Measurements from ENCODE around the gene DIDO1. TPM values are rescaled to one million over a fixed set of nuclear protein-coding genes. Genes with fewer than 3 reads are reported as not detected.
A peak's percentile ranks its signal among the peaks of the same experiment; 100 is the strongest.

DIDO1 gene
- total and polyA plus RNA-seq, 9 of the 15 experiments (the other 6 are each of a cell fraction or from before 2014, with no cell fraction given): 4.4 to 46.8 (median 31.2) TPM

- intact Hi-C loops (cut with micrococcal nuclease): no loop called here
- no peak for FAIRE-seq
Observed at GRCh38 chr20:62887152-62887859, 39.0 kb downstream of the DIDO1 start.

More at GRCh38 chr20:62887152-62887859, 39.0 kb downstream of the DIDO1 start:
- no TSS peak for BruUV-seq (replicated peaks)
- H2AFZ ChIP-seq (ENCODE audit: low read depth, low read length): no peak overlapping the region
- no peak overlapping the region for H3K4me2 ChIP-seq (ENCODE audit: insufficient read depth, low read length)
- peaks cover 66% of the 10 kb centered on the region for H3K36me3 ChIP-seq (ENCODE audit: control insufficient read depth, insufficient read depth, low read length)
- CTCF ChIA-PET (ENCODE audit: low intra/inter-chr PET ratio): no interaction called here
- in situ Hi-C loops (cut with MboI): no loop called here
- H3K4me3 ChIP-seq: no peak overlapping the region
- no peaks in the 10 kb centered on the region for H4K20me1 ChIP-seq (replicated peaks; ENCODE audit: control insufficient read depth, insufficient read depth, low read length)
- peaks cover 0 to 14% of the 10 kb centered on the region in 2 experiments; a peak in 2 of 5 replicates for H3K4me1 ChIP-seq (replicated peaks in 1 of 2; ENCODE audit: control insufficient read depth in 2 of 2, insufficient read depth in 2 of 2, low read length in 2 of 2)
- peaks cover 4% of the 10 kb centered on the region for H3K9me1 ChIP-seq (ENCODE audit: control insufficient read depth, insufficient read depth, low read length)
- no peak overlapping the region for H3K27ac ChIP-seq (ENCODE audit: extremely low read depth, low read depth, low read length)
- H3K9me3 ChIP-seq (replicated peaks; ENCODE audit: control insufficient read depth, insufficient read depth, low read depth, low read length): no peaks in the 10 kb centered on the region
- no peaks in the 10 kb centered on the region for H3K27me3 ChIP-seq (ENCODE audit: control insufficient read depth in 2 of 2, insufficient read depth in 2 of 2, low read length in 2 of 2)
- POLR2A ChIA-PET: interaction anchor here (0.8 to 3.1 kb wide), 3 partner anchors 10 to 74 kb away, joined by 3 to 16 read pairs (median 4); no protein-coding TSS in a partner anchor
- 0 out of 6 replicates have a peak, but pooled peaks of 1 of the 3 experiments have one; percentile 49 for TF ChIP-seq ZBTB11 (CRISPR knock-in tag; IDR thresholded peaks at IDR 0.05)
- no peak for TF ChIP-seq NR1H2 (CRISPR knock-in tag; IDR thresholded peaks at IDR 0.05)
- TF ChIP-seq MAFF (IDR thresholded peaks at IDR 0.05; ENCODE audit: low read length): peak; percentile 81
- TF ChIP-seq RBM25 (IDR thresholded peaks at IDR 0.05; ENCODE audit: low read depth, low read length, severe bottlenecking): no peak
- peak; percentile 91 for TF ChIP-seq ZNF316 (IDR thresholded peaks at IDR 0.05)
- TF ChIP-seq C11orf30 (IDR thresholded peaks at IDR 0.05; ENCODE audit: low read depth): peak; percentile 81
- peak; percentile 74 for TF ChIP-seq MAFK (IDR thresholded peaks at IDR 0.05; ENCODE audit: low read length)
- TF ChIP-seq CTCF (IDR thresholded peaks at IDR 0.05 in 2 of 3, conservative IDR thresholded peaks at IDR 0.05 in 1 of 3; ENCODE audit: insufficient read depth in 2 of 3, low read depth in 1 of 3, low read length in 3 of 3): peak in 1 of 3 experiments; percentile 19; a peak in 1 of 6 replicates
- TF ChIP-seq MXD1 (CRISPR knock-in tag; IDR thresholded peaks at IDR 0.05; ENCODE audit: borderline replicate concordance, poor library complexity, severe bottlenecking): no peak
- TF ChIP-seq NFIC (IDR thresholded peaks at IDR 0.05): peak; percentile 83
- no peak for TF ChIP-seq FOSL1 (tag; conservative IDR thresholded peaks at IDR 0.05)
- TF ChIP-seq MAFG (tag; conservative IDR thresholded peaks at IDR 0.05): peak; percentile 75
- no peaks in the 10 kb centered on the region for H3K79me2 ChIP-seq (ENCODE audit: control insufficient read depth, insufficient read depth, low read length)
- DNase-seq (ENCODE audit: extremely low read depth in 1 of 4, low spot score in 3 of 4) (peak in 1 of 4 experiments; percentile 47), ATAC-seq (peak; percentile 75)
- WGBS (ENCODE audit: insufficient coverage, low coverage, missing lambda C conversion rate): 45% methylated on average over 13 of the region's 13 CpGs
- H3K9ac ChIP-seq (ENCODE audit: insufficient read depth in 1 of 2, low read depth in 2 of 2, low read length in 2 of 2): peak overlapping the region in 1 of 2 experiments; percentile 36; a peak in 2 of 4 replicates

Data from K562 (cell line).